Stimulated activated CD8-positive, alpha-beta memory T cell treated with anti-CD3 and anti-CD28 coated beads, Interleukin-4, amount 100 ng/mL, for 4 hours (primary cell): ENCODE measurements around the gene NFATC2.

Experiments used
- DNase-seq, 2 donors: peaks; one replicate each; pipeline ENCODE4 v3.0.0-alpha.2; 2020; ENCODE audit warnings: low read depth in 2 of 2, low spot score in 1 of 2

NFATC2 gene

GRCh38 chr20:51379601-51380341 is 162.7 kb downstream of the NFATC2 start:
- DNase-seq = no peak

DNA sequence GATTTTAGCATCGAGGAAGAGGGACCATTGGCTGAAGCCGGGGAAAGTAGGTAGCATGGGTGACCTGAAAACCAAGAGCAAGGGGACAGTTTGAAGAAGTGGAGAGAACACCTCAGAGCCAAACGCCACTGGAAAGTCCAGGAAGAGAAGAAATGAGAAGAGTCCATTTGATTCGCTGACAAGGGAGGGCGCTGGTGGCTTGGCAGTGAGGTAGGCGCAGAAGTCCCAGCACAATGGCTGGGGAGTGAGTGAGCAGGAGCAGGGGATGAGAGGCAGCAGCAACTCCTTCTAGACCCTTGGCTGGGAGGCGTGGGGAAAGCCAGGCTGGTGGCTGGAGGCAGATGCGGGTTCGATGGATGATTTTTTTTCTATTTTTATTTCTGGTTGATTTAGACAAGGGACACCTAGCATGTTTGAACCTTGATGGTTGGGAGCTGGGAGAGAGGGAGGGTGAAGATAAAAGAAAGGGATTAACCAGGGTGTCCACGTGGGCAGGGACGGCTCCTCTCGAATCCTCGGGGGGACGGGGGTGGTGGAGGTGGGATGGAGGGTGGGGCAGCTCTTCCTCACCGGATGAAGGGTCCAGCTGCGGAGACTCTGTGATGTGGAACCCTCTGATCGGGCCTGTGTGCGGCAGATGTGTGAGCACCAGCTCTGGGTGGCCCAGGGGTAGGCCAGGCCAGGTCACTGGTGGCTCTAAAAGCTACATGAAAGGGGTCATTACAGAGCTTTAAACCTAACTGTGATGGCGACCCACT is 164.2 kb downstream of the NFATC2 start:
- DNase-seq = no peak

DNA sequence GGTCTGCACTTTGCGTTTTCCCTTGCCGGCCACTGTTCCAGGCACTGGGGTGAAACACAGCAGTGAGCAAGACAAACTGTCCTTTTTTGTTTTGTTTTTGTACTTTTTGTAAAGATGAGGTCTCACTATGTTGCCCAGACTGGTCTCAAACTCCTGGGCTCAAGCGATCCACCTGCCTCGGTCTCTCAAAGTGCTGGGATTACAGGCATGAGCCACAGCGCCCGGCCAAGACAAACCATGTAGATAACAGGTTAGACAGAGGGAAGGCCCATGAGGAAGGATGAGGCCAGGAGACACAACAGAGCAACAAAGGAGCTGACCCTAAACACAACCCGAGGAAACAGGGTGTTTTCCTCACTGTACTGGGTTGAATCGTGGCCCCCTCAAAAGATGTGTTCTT is 165.4 kb downstream of the NFATC2 start:
- DNase-seq = no peak

- no peak for DNase-seq
Measured at GRCh38 chr20:51376111-51376510, 166.4 kb downstream of the NFATC2 start.

DNA sequence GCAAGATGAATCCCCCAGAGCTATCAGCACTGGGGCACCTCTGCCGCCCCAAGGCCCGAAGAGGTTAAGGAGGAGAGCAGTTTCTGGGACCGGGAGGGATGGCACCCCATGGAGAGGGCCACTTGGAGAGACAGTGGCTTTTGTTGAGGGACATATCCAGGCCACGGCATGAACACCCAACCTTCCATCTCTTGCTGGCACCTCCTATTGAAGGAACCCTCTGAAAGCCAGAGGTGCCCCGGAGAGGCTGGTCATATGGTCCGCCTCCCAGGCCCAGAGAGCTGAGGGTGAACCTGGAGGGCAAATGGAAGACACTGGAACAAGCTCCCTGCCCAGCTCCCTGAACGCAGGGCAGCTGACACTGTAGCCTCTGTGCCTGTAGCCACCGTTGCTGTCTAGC is 167.0 kb downstream of the NFATC2 start:
- no peak for DNase-seq

DNA sequence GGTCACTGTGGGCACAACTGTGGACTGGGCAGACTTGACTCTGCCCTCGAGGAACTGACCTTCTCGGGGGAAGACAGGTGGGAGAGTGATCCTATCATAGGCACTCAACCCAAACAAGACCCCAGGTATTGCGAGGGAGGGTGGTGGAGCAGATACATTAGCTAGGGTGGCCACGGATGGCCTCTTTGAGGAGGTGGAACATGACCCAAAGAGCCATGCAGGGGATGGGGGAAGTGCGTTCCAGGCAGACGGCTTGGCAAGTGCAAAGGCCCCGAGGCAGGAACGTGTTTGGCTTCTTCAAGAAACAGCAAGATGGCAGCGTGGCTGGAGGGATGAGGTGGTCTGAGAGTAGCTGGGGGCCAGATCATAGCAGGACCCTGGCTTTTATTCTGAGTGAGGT is 167.6 kb downstream of the NFATC2 start:
- no peak for DNase-seq

GRCh38 chr20:51374456-51374830 is 168.1 kb downstream of the NFATC2 start:
- no peak for DNase-seq

GRCh38 chr20:51373713-51374455 is 168.6 kb downstream of the NFATC2 start:
- no peak for DNase-seq

GRCh38 chr20:51372966-51373365 is 169.6 kb downstream of the NFATC2 start:
- DNase-seq = no peak

DNA sequence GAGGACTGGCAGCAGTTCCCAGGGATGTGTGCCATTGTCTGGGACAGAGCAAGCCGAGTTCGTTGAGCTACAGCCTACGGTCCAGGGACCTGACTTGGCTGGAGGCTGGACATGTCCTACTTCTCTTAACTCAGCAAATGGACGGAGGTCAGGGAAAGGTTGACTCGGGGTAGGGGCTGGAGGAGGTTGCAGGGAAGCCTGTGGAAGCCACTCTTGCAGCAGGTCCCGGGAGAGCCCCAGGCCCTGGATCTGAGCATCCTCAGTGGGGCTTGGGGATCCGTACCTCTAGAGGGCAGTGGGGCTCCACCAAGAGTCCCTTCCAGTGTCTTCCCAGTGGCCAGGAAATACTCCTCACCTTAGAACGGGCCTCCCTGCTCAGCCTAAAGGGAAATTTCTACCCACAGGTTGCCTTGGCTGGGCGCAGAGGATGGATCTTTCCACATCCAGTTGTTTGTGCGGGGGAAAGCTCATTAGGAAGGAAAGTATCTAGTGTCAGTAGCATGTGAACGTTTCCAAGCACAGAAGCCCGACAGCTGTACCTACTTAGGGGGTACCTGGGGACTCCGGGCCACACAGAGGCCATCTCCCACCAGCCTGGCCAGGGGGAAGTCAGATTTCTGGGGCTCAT is 170.2 kb downstream of the NFATC2 start:
- peak; percentile 22 to 26 for DNase-seq

GRCh38 chr20:51371720-51372119 is 170.8 kb downstream of the NFATC2 start:
- no peak for DNase-seq

DNA sequence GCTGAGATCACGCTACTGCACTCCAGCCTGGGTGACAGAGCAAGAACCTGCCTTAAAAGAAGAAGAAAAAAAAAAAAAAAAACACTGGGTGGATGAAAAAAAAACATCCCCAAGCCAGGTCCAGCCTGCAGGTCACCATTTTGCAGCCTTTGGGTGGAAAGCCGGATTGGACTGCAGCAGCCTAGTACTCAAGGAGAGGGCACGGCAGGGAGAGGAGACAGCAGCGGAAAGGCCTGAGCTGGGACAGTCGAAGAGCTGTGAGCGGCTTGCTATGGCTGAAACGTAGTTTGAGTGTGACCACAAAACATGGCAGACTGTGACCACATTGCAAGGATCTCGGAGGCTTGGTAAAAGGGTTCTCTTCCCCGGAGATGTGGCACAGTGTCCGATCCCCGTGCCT is 173.0 kb downstream of the NFATC2 start:
- DNase-seq = no peak

DNA sequence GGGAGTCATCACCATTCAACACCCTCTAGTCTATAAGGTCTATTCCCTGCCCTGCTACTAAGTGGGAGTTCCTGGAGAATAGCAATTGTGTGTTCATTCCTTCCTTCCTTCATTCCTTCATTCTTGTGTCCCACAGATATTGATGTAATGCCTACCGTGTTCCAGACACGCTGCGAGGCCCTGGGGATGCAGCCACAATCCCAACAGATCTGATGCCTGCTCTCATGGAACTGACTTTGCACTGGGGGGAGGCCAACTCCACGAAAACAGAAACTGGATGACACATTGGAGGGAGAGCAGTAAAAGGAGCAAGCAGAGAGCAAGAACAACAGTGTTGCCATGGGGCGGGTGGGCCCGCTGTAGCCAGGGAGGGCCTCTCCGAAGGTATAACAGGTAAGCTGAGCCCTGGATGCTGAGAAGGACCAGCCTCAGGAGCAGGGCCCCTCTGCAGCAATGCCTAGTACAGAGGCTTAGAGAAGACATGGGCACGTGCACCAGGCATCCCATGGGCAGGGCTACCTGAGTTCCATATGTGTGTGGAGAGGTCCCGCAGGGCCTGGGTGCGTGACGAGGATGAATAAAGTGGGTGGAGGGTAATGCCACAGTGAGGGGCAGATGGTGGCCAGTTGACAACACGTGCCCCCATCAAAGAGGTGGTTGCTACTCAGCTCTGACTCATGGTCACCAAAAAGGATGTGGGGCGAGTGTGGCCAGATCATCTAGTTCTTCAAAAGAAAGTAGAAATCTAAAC is 173.9 kb downstream of the NFATC2 start:
- DNase-seq = no peak

GRCh38 chr20:51366155-51366886 is 176.2 kb downstream of the NFATC2 start:
- DNase-seq = no peak

DNA sequence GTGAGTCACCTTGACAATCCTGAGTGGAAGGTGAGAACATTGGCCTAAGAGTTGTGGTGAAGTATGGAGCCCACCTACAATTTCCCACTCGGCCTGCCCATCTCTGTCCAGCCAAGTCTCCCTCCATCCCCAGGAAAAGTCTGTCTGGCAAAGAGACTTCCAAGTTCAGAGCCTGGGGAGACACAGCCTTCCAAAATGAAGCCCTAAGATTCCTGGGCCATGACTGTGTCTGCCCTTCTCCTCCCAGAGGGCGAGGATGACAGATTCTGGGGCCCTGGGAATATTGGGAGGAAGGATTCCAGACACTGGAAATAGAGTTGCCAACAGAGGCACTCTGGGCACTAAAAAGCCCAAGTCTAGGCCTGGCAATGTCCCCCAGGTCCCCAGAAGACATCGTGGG is 176.8 kb downstream of the NFATC2 start:
- no peak for DNase-seq

GRCh38 chr20:51363813-51364212 is 178.7 kb downstream of the NFATC2 start:
- DNase-seq = no peak

- no peak for DNase-seq
Measured at GRCh38 chr20:51363378-51363777, 179.1 kb downstream of the NFATC2 start.

GRCh38 chr20:51362254-51362653 is 180.3 kb downstream of the NFATC2 start:
- DNase-seq = no peak

- DNase-seq = no peak
Measured at GRCh38 chr20:51361258-51361657, 181.3 kb downstream of the NFATC2 start.
